ENCODE data around the gene PTPN23.

DNA sequence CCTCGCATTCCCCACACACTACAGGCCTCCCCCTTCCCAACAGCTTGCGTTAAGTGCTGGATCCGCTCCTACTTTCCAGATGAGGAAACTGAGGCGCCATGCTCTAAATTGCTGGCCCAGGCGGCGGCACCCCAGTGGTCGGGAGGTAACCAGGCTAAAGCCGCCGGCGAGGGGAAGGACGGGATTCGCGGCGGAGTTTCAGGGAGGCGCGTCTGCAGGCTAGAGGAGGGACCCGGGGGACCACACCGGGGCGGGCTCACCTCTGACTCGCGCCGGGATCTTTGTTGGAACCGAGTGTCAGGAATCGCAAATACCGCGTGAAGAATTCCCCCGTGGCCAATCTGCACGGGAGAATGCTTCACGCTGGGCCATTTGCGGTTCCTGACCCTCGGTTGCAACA, 24.6 kb upstream of the PTPN23 start:
- TF ChIP-seq ZNF341 (tag by site-specific recombination; IDR thresholded peaks at IDR 0.05; ENCODE audit: low read depth), result no peak
- no peak for TF ChIP-seq KLF16 (tag by site-specific recombination; IDR thresholded peaks at IDR 0.05)
- TF ChIP-seq ZNF10 (tag by site-specific recombination; IDR thresholded peaks at IDR 0.05), result no peak
- TF ChIP-seq, protein P1, sequence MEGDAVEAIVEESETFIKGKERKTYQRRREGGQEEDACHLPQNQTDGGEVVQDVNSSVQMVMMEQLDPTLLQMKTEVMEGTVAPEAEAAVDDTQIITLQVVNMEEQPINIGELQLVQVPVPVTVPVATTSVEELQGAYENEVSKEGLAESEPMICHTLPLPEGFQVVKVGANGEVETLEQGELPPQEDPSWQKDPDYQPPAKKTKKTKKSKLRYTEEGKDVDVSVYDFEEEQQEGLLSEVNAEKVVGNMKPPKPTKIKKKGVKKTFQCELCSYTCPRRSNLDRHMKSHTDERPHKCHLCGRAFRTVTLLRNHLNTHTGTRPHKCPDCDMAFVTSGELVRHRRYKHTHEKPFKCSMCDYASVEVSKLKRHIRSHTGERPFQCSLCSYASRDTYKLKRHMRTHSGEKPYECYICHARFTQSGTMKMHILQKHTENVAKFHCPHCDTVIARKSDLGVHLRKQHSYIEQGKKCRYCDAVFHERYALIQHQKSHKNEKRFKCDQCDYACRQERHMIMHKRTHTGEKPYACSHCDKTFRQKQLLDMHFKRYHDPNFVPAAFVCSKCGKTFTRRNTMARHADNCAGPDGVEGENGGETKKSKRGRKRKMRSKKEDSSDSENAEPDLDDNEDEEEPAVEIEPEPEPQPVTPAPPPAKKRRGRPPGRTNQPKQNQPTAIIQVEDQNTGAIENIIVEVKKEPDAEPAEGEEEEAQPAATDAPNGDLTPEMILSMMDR (tag by site-specific recombination; IDR thresholded peaks at IDR 0.05), result no peak
- TF ChIP-seq ZNF16 (tag by site-specific recombination; IDR thresholded peaks at IDR 0.05; ENCODE audit: low read depth), result no peak
- TF ChIP-seq, protein P2, sequence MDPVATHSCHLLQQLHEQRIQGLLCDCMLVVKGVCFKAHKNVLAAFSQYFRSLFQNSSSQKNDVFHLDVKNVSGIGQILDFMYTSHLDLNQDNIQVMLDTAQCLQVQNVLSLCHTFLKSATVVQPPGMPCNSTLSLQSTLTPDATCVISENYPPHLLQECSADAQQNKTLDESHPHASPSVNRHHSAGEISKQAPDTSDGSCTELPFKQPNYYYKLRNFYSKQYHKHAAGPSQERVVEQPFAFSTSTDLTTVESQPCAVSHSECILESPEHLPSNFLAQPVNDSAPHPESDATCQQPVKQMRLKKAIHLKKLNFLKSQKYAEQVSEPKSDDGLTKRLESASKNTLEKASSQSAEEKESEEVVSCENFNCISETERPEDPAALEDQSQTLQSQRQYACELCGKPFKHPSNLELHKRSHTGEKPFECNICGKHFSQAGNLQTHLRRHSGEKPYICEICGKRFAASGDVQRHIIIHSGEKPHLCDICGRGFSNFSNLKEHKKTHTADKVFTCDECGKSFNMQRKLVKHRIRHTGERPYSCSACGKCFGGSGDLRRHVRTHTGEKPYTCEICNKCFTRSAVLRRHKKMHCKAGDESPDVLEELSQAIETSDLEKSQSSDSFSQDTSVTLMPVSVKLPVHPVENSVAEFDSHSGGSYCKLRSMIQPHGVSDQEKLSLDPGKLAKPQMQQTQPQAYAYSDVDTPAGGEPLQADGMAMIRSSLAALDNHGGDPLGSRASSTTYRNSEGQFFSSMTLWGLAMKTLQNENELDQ (tag by site-specific recombination; IDR thresholded peaks at IDR 0.05; ENCODE audit: low read depth), result no peak
- TF ChIP-seq, protein P3, sequence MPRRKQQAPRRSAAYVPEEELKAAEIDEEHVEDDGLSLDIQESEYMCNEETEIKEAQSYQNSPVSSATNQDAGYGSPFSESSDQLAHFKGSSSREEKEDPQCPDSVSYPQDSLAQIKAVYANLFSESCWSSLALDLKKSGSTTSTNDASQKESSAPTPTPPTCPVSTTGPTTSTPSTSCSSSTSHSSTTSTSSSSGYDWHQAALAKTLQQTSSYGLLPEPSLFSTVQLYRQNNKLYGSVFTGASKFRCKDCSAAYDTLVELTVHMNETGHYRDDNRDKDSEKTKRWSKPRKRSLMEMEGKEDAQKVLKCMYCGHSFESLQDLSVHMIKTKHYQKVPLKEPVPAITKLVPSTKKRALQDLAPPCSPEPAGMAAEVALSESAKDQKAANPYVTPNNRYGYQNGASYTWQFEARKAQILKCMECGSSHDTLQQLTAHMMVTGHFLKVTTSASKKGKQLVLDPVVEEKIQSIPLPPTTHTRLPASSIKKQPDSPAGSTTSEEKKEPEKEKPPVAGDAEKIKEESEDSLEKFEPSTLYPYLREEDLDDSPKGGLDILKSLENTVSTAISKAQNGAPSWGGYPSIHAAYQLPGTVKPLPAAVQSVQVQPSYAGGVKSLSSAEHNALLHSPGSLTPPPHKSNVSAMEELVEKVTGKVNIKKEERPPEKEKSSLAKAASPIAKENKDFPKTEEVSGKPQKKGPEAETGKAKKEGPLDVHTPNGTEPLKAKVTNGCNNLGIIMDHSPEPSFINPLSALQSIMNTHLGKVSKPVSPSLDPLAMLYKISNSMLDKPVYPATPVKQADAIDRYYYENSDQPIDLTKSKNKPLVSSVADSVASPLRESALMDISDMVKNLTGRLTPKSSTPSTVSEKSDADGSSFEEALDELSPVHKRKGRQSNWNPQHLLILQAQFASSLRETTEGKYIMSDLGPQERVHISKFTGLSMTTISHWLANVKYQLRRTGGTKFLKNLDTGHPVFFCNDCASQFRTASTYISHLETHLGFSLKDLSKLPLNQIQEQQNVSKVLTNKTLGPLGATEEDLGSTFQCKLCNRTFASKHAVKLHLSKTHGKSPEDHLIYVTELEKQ (tag by site-specific recombination; IDR thresholded peaks at IDR 0.05; ENCODE audit: borderline replicate concordance), result no peak
